WERI-Rb-1 (cell line): ENCODE data around the gene CTPS1.

Experiments used
- DNase-seq: peaks from one replicate; pipeline ENCODE4 v3.0.0-alpha.2; 2020
- H3K27ac ChIP-seq: fragments of 250-450 bp; sonication (Bioruptor Pico); 2 replicates; pipeline ENCODE4 v1.5.1; 2020; ENCODE audit warnings: mild to moderate bottlenecking, moderate library complexity
- H3K27me3 ChIP-seq: fragments of 250-450 bp; sonication (Bioruptor Pico); 2 replicates; pipeline ENCODE4 v1.5.1; 2021; ENCODE audit warnings: mild to moderate bottlenecking, low read depth, moderate library complexity; ENCODE audit not compliant: insufficient read depth, severe bottlenecking
- H3K36me3 ChIP-seq: fragments of 250-450 bp; sonication (Bioruptor Pico); 2 replicates; pipeline ENCODE4 v1.5.1; 2020; ENCODE audit warnings: mild to moderate bottlenecking, moderate library complexity
- H3K4me3 ChIP-seq: 2 replicates; pipeline ENCODE4 v1.5.1; 2011; ENCODE audit warnings: low read depth, mild to moderate bottlenecking, control low read depth, low read length
- H3K9me3 ChIP-seq: fragments of 250-450 bp; sonication (Bioruptor Pico); 2 replicates; pipeline ENCODE4 v1.5.1; 2021; ENCODE audit warnings: mild to moderate bottlenecking, moderate library complexity; ENCODE audit not compliant: severe bottlenecking
- CTCF ChIP-seq: IDR thresholded peaks from 2 replicates; pipeline ENCODE4 v1.5.1; 2011; ENCODE audit warnings: low read depth, mild to moderate bottlenecking, control low read depth, inconsistent platforms, low read length

Gene CTPS1

GRCh38 chr1:40987439-40988276 is 8.2 kb downstream of the CTPS1 start:
- Histone ChIP-seq H3K27ac (no peak overlapping the region), H3K27me3 (no peaks in the 10 kb centered on the region), H3K9me3 (no peaks in the 10 kb centered on the region), H3K4me3 (no peak overlapping the region), H3K36me3 (peaks cover 98% of the 10 kb centered on the region)
- TF ChIP-seq CTCF = no peak
- no peak for DNase-seq

- Histone ChIP-seq H3K9me3 (no peaks in the 10 kb centered on the region), H3K36me3 (peaks cover 100% of the 10 kb centered on the region), H3K27ac (no peak overlapping the region)
Measured at GRCh38 chr1:40988280-40988679, 8.8 kb downstream of the CTPS1 start.

GRCh38 chr1:40989066-40989465 is 9.6 kb downstream of the CTPS1 start:
- no peak for DNase-seq
- H3K27me3 ChIP-seq = no peaks in the 10 kb centered on the region
- peaks cover 100% of the 10 kb centered on the region for H3K36me3 ChIP-seq
- H3K9me3 ChIP-seq = no peaks in the 10 kb centered on the region
- TF ChIP-seq CTCF = no peak
- no peak overlapping the region for H3K4me3 ChIP-seq
- H3K27ac ChIP-seq = no peak overlapping the region

More at GRCh38 chr1:40988280-40988679, 8.8 kb downstream of the CTPS1 start:
- no peaks in the 10 kb centered on the region for H3K27me3 ChIP-seq
- H3K4me3 ChIP-seq = no peak overlapping the region
- TF ChIP-seq CTCF = no peak
- DNase-seq = no peak

GRCh38 chr1:40997096-40997495 is 17.6 kb downstream of the CTPS1 start:
- no peak for TF ChIP-seq CTCF
- peak; percentile 61 for DNase-seq
- H3K27me3 ChIP-seq = no peaks in the 10 kb centered on the region
- no peak overlapping the region for H3K27ac ChIP-seq
- no peaks in the 10 kb centered on the region for H3K9me3 ChIP-seq
- H3K36me3 ChIP-seq = peaks cover 99% of the 10 kb centered on the region
- no peak overlapping the region for H3K4me3 ChIP-seq

GRCh38 chr1:40998668-40999067 is 19.2 kb downstream of the CTPS1 start:
- DNase-seq = no peak
- Histone ChIP-seq H3K27ac (no peak overlapping the region), H3K9me3 (no peaks in the 10 kb centered on the region), H3K4me3 (no peak overlapping the region), H3K27me3 (no peaks in the 10 kb centered on the region), H3K36me3 (peaks cover 99% of the 10 kb centered on the region)
- TF ChIP-seq CTCF = no peak
